ENCODE measurements around the gene CARD11.

DNA sequence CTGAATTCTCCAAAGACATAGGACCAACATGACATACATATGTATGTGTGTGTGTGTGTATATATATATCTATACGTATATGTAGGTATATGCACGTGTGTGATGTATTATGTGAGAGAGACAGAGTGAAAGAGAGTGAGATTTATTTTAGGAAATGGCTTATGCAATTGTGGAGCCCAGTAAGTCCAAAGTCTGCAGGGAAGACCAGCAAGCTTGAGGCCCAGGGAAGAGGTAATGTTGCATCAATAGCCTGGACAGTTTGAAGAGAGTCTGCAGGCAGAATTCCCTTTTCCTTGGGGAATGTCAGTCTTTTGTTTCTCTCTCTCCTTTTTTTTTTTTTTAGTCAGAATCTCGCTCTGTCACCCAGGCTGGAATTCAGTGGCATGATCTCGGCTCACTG lies 33.0 kb upstream of the CARD11 start:
- TF ChIP-seq, protein P1, sequence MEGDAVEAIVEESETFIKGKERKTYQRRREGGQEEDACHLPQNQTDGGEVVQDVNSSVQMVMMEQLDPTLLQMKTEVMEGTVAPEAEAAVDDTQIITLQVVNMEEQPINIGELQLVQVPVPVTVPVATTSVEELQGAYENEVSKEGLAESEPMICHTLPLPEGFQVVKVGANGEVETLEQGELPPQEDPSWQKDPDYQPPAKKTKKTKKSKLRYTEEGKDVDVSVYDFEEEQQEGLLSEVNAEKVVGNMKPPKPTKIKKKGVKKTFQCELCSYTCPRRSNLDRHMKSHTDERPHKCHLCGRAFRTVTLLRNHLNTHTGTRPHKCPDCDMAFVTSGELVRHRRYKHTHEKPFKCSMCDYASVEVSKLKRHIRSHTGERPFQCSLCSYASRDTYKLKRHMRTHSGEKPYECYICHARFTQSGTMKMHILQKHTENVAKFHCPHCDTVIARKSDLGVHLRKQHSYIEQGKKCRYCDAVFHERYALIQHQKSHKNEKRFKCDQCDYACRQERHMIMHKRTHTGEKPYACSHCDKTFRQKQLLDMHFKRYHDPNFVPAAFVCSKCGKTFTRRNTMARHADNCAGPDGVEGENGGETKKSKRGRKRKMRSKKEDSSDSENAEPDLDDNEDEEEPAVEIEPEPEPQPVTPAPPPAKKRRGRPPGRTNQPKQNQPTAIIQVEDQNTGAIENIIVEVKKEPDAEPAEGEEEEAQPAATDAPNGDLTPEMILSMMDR (IDR thresholded peaks at IDR 0.05) = no peak
- no peak for TF ChIP-seq POLR2A (IDR thresholded peaks at IDR 0.05)

Measured in heart left ventricle (tissue), 13 donors.